ENCODE data around the gene KRT1.

KRT1 gene

DNA sequence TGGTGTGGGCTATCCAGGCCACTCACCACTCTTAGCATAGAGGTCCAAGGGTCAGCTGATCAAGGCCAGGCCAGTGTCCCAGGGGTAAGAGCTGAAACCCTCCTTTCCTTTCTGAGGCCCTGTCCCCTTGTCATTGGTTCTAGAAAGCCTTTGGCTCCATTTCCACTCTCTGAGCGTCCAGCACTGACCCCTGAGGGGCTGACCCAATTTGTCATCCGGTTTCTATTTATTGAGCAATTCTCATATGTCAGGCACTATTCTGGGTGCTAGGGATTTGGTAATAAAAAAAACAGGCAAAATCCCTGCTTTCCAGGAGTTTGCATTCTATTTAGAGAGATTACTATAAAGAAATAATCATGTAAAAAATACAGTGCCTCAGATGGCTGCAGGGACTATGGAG is 19.8 kb upstream of the KRT1 start:
- TF ChIP-seq, protein P1, sequence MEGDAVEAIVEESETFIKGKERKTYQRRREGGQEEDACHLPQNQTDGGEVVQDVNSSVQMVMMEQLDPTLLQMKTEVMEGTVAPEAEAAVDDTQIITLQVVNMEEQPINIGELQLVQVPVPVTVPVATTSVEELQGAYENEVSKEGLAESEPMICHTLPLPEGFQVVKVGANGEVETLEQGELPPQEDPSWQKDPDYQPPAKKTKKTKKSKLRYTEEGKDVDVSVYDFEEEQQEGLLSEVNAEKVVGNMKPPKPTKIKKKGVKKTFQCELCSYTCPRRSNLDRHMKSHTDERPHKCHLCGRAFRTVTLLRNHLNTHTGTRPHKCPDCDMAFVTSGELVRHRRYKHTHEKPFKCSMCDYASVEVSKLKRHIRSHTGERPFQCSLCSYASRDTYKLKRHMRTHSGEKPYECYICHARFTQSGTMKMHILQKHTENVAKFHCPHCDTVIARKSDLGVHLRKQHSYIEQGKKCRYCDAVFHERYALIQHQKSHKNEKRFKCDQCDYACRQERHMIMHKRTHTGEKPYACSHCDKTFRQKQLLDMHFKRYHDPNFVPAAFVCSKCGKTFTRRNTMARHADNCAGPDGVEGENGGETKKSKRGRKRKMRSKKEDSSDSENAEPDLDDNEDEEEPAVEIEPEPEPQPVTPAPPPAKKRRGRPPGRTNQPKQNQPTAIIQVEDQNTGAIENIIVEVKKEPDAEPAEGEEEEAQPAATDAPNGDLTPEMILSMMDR (IDR thresholded peaks at IDR 0.05), result no peak
- H3K4me3 ChIP-seq, result no peak overlapping the region
- no peak for DNase-seq (ENCODE audit: low spot score)
- H3K27ac ChIP-seq, result no peak overlapping the region

DNA sequence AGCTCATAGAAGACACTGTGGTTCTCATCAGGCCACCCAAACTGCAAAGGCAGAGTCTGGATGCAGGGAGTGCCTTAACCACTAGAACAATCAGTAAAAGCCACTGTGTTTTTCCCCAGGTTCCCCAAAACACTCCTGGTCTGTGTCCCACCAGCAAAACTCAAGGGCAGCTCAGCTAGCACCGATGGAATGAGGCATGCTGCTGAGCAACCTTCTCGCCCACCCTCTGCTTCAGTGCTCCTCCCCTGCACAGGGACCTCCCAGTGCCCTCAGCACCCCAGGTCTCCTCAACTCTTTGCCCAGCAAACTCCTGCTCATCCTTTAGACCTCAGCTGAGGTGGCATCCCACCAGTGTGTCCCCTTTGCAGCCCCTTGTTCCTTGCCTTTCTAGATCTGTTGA is 19.2 kb upstream of the KRT1 start:
- TF ChIP-seq, protein P1 (IDR thresholded peaks at IDR 0.05), result no peak
- DNase-seq (ENCODE audit: low spot score), result no peak
- Histone ChIP-seq H3K4me3 (no peak overlapping the region), H3K27ac (no peak overlapping the region)

DNA sequence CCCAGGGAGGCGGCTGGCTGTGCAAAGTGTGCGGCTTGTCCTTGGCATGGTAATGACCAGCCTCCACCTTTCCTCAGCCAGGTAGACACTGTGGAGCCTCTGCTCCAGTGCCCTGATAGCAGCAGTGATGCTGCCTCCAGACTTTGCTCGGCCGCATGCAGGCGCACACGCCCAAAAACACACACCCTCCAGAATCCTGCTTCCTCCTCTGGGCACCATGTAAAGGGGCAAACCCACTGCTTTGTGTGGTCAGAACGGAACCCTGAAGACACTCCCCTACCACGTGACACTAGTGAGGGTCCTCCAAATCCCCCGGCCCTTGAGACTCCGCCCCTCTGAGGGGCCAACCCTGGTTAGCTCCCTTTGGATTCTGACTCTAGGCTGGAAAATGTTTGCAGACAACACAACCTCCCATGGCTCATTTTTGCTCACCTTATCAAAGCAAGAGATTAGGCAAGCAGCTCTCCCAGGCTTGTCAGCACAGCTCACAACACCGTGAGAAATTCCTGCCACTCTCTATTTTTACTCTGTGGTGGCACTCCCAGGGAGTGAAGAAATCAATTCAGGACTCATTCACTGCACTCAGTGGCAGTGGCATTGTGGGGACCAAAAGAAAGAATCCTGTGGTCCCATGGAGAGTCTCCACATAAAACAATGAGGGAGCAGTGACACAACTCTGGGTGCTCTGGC is 18.6 kb upstream of the KRT1 start:
- DNase-seq (ENCODE audit: low spot score), result no peak
- H3K27ac ChIP-seq, result no peak overlapping the region
- no peak overlapping the region for H3K4me3 ChIP-seq
- TF ChIP-seq, protein P1 (IDR thresholded peaks at IDR 0.05), result no peak

DNA sequence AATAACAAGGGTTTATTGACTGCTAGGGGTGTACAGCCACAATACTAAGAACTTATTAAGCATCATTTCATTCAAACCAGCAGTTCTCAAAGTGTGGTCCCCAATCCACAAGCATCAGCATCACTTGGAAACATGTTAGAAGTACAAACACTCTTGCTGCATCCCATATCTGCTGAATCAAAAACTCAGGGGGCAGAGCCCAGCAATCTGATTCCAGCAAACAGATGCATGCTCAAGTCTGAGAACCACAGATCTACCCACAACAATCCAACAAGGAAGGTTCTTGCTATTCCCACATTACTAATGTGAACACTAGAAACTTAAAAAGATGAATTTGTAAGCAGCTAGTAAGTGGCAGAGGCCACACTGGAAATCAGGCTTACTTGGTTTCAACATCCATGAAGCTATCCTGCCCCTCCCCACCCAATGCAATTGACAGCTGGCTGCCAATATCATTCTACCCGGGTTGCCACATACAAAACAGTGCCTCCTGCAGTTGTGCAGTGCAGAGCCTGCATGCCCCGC is 16.9 kb upstream of the KRT1 start:
- TF ChIP-seq, protein P1 (IDR thresholded peaks at IDR 0.05), result no peak

DNA sequence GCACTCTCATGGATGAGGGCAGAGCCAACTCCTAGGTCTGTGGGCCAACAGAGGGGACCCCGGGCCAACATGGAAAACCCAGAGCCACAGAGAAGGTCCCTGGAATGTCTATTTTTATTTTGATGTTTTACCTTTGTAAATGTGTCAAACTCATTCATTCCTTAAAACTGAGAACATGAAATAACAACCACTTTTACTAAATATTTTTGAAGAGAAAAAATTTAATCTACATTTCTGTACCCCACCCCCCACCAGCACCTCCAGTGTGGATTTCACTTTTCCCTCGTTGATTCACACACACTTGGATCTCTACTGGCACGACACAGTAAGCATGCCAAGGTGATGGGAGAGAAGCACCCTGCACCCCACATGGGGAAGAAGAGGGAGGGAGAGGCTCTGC is 16.4 kb upstream of the KRT1 start:
- TF ChIP-seq, protein P1 (IDR thresholded peaks at IDR 0.05), result no peak
- Histone ChIP-seq H3K27ac (no peak overlapping the region), H3K4me3 (no peak overlapping the region)
- DNase-seq (ENCODE audit: low spot score), result no peak

More for the DNA sequence above, 16.9 kb upstream of the KRT1 start:
- no peak overlapping the region for H3K4me3 ChIP-seq
- H3K27ac ChIP-seq, result no peak overlapping the region
- DNase-seq (ENCODE audit: low spot score), result no peak

DNA sequence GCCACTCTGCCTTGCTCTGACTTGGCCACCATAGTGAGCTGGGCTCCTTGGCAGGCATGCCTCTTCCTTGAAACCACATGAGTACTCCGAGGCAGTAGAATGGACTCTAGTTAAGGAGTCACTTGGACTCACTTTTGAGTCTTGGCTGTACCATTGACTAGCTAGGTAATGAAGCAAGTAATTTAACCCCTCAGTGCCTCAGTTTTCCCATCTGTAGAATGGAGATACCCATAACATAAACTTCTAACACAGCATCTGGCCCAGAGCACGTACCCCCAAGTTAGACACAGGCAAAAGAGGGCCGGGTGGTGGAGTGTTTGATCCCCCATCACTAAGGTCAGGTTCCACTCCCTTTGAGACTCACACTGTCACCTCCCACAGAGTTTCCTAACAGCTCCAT is 14.8 kb upstream of the KRT1 start:
- no peak overlapping the region for H3K27ac ChIP-seq
- no peak for DNase-seq (ENCODE audit: low spot score)
- H3K4me3 ChIP-seq, result no peak overlapping the region
- TF ChIP-seq, protein P1 (IDR thresholded peaks at IDR 0.05), result no peak

DNA sequence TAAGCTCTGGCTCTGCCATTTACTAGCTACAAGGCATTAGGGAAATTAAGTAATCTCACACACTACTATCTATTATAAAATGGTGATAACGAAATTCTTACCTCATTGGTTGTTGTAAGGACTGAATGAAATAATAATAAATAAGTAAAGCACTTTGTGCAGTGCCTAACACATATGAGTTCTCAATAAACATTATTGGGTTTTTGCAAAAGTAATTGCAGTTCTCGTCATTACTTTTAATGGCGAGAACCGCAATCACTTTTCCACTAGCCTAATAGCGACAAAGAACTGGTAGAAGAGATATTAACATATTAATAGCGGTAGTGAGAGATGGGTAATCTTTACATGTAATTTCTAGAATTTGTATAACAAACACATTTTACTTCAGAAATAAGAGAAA is 13.9 kb upstream of the KRT1 start:
- Histone ChIP-seq H3K27ac (no peak overlapping the region), H3K4me3 (no peak overlapping the region)
- no peak for DNase-seq (ENCODE audit: low spot score)
- TF ChIP-seq, protein P1 (IDR thresholded peaks at IDR 0.05), result no peak

Data from coronary artery (tissue), 2 donors.